Peyer's patch (tissue), 4 donors: ENCODE results near the gene LHX3.

Experiments used
- CTCF ChIP-seq, 6 experiments: fragments of 450-650 bp in 4 of 6; fragments of 200-600 bp in 2 of 6; sonication (generic) in 1 of 6; IDR thresholded peaks; one replicate each; pipeline ENCODE4 v1.5.1; 2017 to 2019; ENCODE audit warnings: antibody characterized with exemption in 6 of 6, mild to moderate bottlenecking in 3 of 6, moderate library complexity in 1 of 6
- POLR2A ChIP-seq, 2 donors: fragments of 450-650 bp; IDR thresholded peaks; one replicate each; pipeline ENCODE4 v1.5.1; 2017; ENCODE audit warnings: antibody characterized with exemption in 2 of 2, mild to moderate bottlenecking in 2 of 2, moderate library complexity in 2 of 2

GRCh38 chr9:136147038-136147889 lies 57.7 kb downstream of the LHX3 start:
- TF ChIP-seq CTCF (IDR thresholded peaks at IDR 0.05) (no peak), POLR2A (IDR thresholded peaks at IDR 0.05) (no peak)
